ENCODE data around the gene DXO. TPM values are rescaled to one million over a fixed set of nuclear protein-coding genes. Genes with fewer than 3 reads are reported as not detected.
"Not testable (repeated sequence)": the region's sequence is repeated elsewhere in the genome, so short reads cannot be mapped to it uniquely, and the experiment has no call there.

DXO gene
- total RNA-seq, 1 experiment from 2014 or later: 23.7 TPM

DNA sequence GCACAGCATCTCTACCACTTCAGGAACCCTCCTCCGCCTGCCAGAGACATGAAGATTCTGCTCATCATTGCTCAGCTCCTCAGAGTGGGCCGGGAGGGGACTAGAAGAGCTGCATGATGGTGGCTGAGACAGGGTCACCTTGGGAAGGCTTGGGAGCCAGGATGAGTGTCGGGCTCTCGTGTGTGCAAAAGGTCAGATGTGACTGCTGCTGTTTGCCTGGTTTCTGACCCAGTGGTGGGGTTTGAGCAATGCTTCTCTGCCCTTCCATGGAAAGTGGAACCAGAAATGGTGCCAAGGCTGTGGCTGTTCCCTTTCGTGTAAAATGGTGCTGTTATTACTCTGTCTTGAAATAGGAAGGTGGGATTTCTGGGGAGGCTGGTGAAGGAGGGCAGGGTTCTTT, 9.1 kb upstream of the DXO start:
- H3K9me3 Mint-ChIP-seq (ENCODE audit: unreplicated experiment); H3K4me3 ChIP-seq (ENCODE audit: low read depth, low read length); BruUV-seq (replicated peaks); H3K27ac Mint-ChIP-seq (ENCODE audit: unreplicated experiment); H3K9me3 ChIP-seq; H3K27me3 Mint-ChIP-seq (ENCODE audit: insufficient read depth, unreplicated experiment); DNase-seq; POLR2A ChIA-PET; H3K36me3 Mint-ChIP-seq (ENCODE audit: insufficient read depth, unreplicated experiment); intact Hi-C loops (cut with micrococcal nuclease; ENCODE audit: unreplicated experiment); H3K4me3 Mint-ChIP-seq (ENCODE audit: unreplicated experiment); H3K4me1 ChIP-seq; H3K4me1 Mint-ChIP-seq (ENCODE audit: low read depth, unreplicated experiment); H3K27me3 ChIP-seq (replicated peaks; ENCODE audit: control insufficient read depth, insufficient read depth, low read length); H3K36me3 ChIP-seq (ENCODE audit: control insufficient read depth, insufficient read depth, low read length); CTCF ChIA-PET: not testable (repeated sequence)

GRCh38 chr6:31980195-31980876, 8.4 kb upstream of the DXO start:
- H3K36me3 Mint-ChIP-seq (ENCODE audit: insufficient read depth, unreplicated experiment); H3K4me3 ChIP-seq (ENCODE audit: low read depth, low read length); H3K36me3 ChIP-seq (ENCODE audit: control insufficient read depth, insufficient read depth, low read length); H3K27me3 ChIP-seq (replicated peaks; ENCODE audit: control insufficient read depth, insufficient read depth, low read length); H3K9me3 ChIP-seq; POLR2A ChIA-PET; DNase-seq; H3K27me3 Mint-ChIP-seq (ENCODE audit: insufficient read depth, unreplicated experiment); intact Hi-C loops (cut with micrococcal nuclease; ENCODE audit: unreplicated experiment); H3K4me1 ChIP-seq; H3K9me3 Mint-ChIP-seq (ENCODE audit: unreplicated experiment); H3K4me3 Mint-ChIP-seq (ENCODE audit: unreplicated experiment); CTCF ChIA-PET; H3K4me1 Mint-ChIP-seq (ENCODE audit: low read depth, unreplicated experiment); BruUV-seq (replicated peaks): not testable (repeated sequence)
- peak overlapping the region; percentile 6 for H3K27ac Mint-ChIP-seq (ENCODE audit: unreplicated experiment)

GRCh38 chr6:31979238-31979898, 7.4 kb upstream of the DXO start:
- Histone ChIP-seq H3K9me3 (no peaks in the 10 kb centered on the region), H3K36me3 (ENCODE audit: control insufficient read depth, insufficient read depth, low read length) (no peaks in the 10 kb centered on the region; the same call in 1 of the 2 replicates), H3K4me3 (ENCODE audit: low read depth, low read length) (no peak overlapping the region), H3K27me3 (replicated peaks; ENCODE audit: control insufficient read depth, insufficient read depth, low read length) (no peaks in the 10 kb centered on the region), H3K4me1 (no peaks in the 10 kb centered on the region)
- ChIA-PET POLR2A (no interaction called here), CTCF (no interaction called here)
- Mint-ChIP-seq H3K36me3 (ENCODE audit: insufficient read depth, unreplicated experiment) (peaks cover 7% of the 10 kb centered on the region), H3K4me1 (ENCODE audit: low read depth, unreplicated experiment) (no peaks in the 10 kb centered on the region), H3K4me3 (ENCODE audit: unreplicated experiment) (no peak overlapping the region), H3K27me3 (ENCODE audit: insufficient read depth, unreplicated experiment) (no peaks in the 10 kb centered on the region), H3K9me3 (ENCODE audit: unreplicated experiment) (no peaks in the 10 kb centered on the region), H3K27ac (ENCODE audit: unreplicated experiment) (peak overlapping the region; percentile 6)
- TF ChIP-seq, protein P1, sequence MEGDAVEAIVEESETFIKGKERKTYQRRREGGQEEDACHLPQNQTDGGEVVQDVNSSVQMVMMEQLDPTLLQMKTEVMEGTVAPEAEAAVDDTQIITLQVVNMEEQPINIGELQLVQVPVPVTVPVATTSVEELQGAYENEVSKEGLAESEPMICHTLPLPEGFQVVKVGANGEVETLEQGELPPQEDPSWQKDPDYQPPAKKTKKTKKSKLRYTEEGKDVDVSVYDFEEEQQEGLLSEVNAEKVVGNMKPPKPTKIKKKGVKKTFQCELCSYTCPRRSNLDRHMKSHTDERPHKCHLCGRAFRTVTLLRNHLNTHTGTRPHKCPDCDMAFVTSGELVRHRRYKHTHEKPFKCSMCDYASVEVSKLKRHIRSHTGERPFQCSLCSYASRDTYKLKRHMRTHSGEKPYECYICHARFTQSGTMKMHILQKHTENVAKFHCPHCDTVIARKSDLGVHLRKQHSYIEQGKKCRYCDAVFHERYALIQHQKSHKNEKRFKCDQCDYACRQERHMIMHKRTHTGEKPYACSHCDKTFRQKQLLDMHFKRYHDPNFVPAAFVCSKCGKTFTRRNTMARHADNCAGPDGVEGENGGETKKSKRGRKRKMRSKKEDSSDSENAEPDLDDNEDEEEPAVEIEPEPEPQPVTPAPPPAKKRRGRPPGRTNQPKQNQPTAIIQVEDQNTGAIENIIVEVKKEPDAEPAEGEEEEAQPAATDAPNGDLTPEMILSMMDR (IDR thresholded peaks at IDR 0.05; ENCODE audit: insufficient read depth in 1 of 2, low read depth in 1 of 2, low read length in 1 of 2, severe bottlenecking in 1 of 2, unreplicated experiment in 1 of 2): no peak
- BruUV-seq (replicated peaks): no TSS peak
- intact Hi-C loops (cut with micrococcal nuclease; ENCODE audit: unreplicated experiment): no loop called here
- DNase-seq: no peak

- Mint-ChIP-seq H3K4me1 (ENCODE audit: low read depth, unreplicated experiment) (no peaks in the 10 kb centered on the region), H3K27ac (ENCODE audit: unreplicated experiment) (no peak overlapping the region), H3K27me3 (ENCODE audit: insufficient read depth, unreplicated experiment) (no peaks in the 10 kb centered on the region), H3K9me3 (ENCODE audit: unreplicated experiment) (no peaks in the 10 kb centered on the region), H3K4me3 (ENCODE audit: unreplicated experiment) (no peak overlapping the region), H3K36me3 (ENCODE audit: insufficient read depth, unreplicated experiment) (peaks cover 12% of the 10 kb centered on the region)
- H3K27me3 ChIP-seq (replicated peaks; ENCODE audit: control insufficient read depth, insufficient read depth, low read length): no peaks in the 10 kb centered on the region
- TF ChIP-seq, protein P1 (IDR thresholded peaks at IDR 0.05; ENCODE audit: insufficient read depth in 1 of 2, low read depth in 1 of 2, low read length in 1 of 2, severe bottlenecking in 1 of 2, unreplicated experiment in 1 of 2): no peak
- no peaks in the 10 kb centered on the region for H3K9me3 ChIP-seq
- ChIA-PET POLR2A (no interaction called here), CTCF (no interaction called here)
- intact Hi-C loops (cut with micrococcal nuclease; ENCODE audit: unreplicated experiment): no loop called here
- no peak overlapping the region for H3K4me3 ChIP-seq (ENCODE audit: low read depth, low read length)
- no peaks in the 10 kb centered on the region for H3K4me1 ChIP-seq
- no TSS peak for BruUV-seq (replicated peaks)
- no peaks in the 10 kb centered on the region; the same call in 1 of the 2 replicates for H3K36me3 ChIP-seq (ENCODE audit: control insufficient read depth, insufficient read depth, low read length)
- no peak for DNase-seq
Measured at GRCh38 chr6:31978831-31979230, 6.9 kb upstream of the DXO start.

Data from Caco-2 (cell line).